Activated T-helper 1 cell treated with anti-CD3 and anti-CD28 coated beads, Interleukin-12 subunit alpha, Interleukin-12 subunit beta, Interleukin-2, Interleukin-4 antibody, amounts not matched to agents 30 ng/mL and 10 ng/mL and 1 ng/mL, durations not matched to agents 14 hours and 24 hours and 36 hours (primary cell): ENCODE results near the gene RPS6KB2. TPM values are rescaled to one million over a fixed set of nuclear protein-coding genes. Genes with fewer than 3 reads are reported as not detected.

Source experiments
- DNase-seq: peaks from one replicate; pipeline ENCODE4 v3.0.0; 2021; ENCODE audit warnings: low spot score
- H3K27ac Mint-ChIP-seq: one replicate; pipeline ENCODE4 v1.8.0; 2021; ENCODE audit warnings: mild to moderate bottlenecking, mixed read lengths
- H3K27me3 Mint-ChIP-seq: one replicate; pipeline ENCODE4 v1.8.0; 2022; ENCODE audit warnings: mild to moderate bottlenecking, moderate library complexity, mixed read lengths; ENCODE audit not compliant: insufficient read depth
- H3K36me3 Mint-ChIP-seq: one replicate; pipeline ENCODE4 v1.8.0; 2021; ENCODE audit warnings: low read depth, mixed read lengths
- H3K4me1 Mint-ChIP-seq: one replicate; pipeline ENCODE4 v1.8.0; 2021; ENCODE audit warnings: low read depth, mixed read lengths
- H3K4me3 Mint-ChIP-seq: one replicate; pipeline ENCODE4 v1.8.0; 2021; ENCODE audit warnings: mild to moderate bottlenecking, moderate library complexity, mixed read lengths
- H3K9me3 Mint-ChIP-seq: one replicate; pipeline ENCODE4 v1.8.0; 2021; ENCODE audit warnings: mixed read lengths
- intact Hi-C: fragments of 100-400 bp; cut with micrococcal nuclease; formaldehyde crosslinking; loops from one replicate; pipeline ENCODE4 v1.15.1; 2024
- total RNA-seq: library from RNA; stranded (reverse); gene quantifications from 2 replicates; pipeline ENCODE4 v1.2.3, GENCODE V29; 2022

Gene RPS6KB2
- total RNA-seq, 1 donor from 2014 or later: 84.1 TPM

- H3K27me3 Mint-ChIP-seq: peaks cover 2% of the 10 kb centered on the region
- intact Hi-C loops: loop anchor here (1.0 to 10.0 kb wide), 4 partner anchors 13 to 1554 kb away; partner anchors contain the start of genes CFL1, CHKA and NDUFV1
- peak overlapping the region; percentile 88 for H3K4me3 Mint-ChIP-seq
- H3K9me3 Mint-ChIP-seq: no peaks in the 10 kb centered on the region
- peaks cover 77% of the 10 kb centered on the region for H3K4me1 Mint-ChIP-seq
- peak overlapping the region; percentile 92 for H3K27ac Mint-ChIP-seq
- peaks cover 34% of the 10 kb centered on the region for H3K36me3 Mint-ChIP-seq
- DNase-seq: no peak
These were observed 19.7 kb upstream of the RPS6KB2 start for GRCh38 chr11:67408437-67409200.

GRCh38 chr11:67409261-67409666 lies 19.0 kb upstream of the RPS6KB2 start:
- peaks cover 2% of the 10 kb centered on the region for H3K27me3 Mint-ChIP-seq
- H3K9me3 Mint-ChIP-seq: no peaks in the 10 kb centered on the region
- peaks cover 32% of the 10 kb centered on the region for H3K36me3 Mint-ChIP-seq
- intact Hi-C loops: loop anchor here (1.0 to 10.0 kb wide), 4 partner anchors 12 to 1554 kb away; partner anchors contain the start of genes CFL1, CHKA and NDUFV1
- peak overlapping the region; percentile 94 for H3K27ac Mint-ChIP-seq
- peak overlapping the region; percentile 88 for H3K4me3 Mint-ChIP-seq
- DNase-seq: peak; percentile 78
- peaks cover 75% of the 10 kb centered on the region for H3K4me1 Mint-ChIP-seq

GRCh38 chr11:67409781-67410368 lies 18.4 kb upstream of the RPS6KB2 start:
- Mint-ChIP-seq H3K27ac (peak overlapping the region; percentile 94), H3K4me3 (peak overlapping the region; percentile 84), H3K9me3 (no peaks in the 10 kb centered on the region), H3K4me1 (peaks cover 69% of the 10 kb centered on the region), H3K27me3 (peaks cover 7% of the 10 kb centered on the region), H3K36me3 (peaks cover 28% of the 10 kb centered on the region)
- intact Hi-C loops: loop anchor here (1.0 to 10.0 kb wide), 4 partner anchors 11 to 1555 kb away; partner anchors contain the start of genes CFL1, CHKA and NDUFV1
- no peak for DNase-seq

- intact Hi-C loops: no loop called here
- Mint-ChIP-seq H3K4me3 (peak overlapping the region; percentile 84), H3K36me3 (peaks cover 28% of the 10 kb centered on the region), H3K27me3 (peaks cover 10% of the 10 kb centered on the region), H3K9me3 (no peaks in the 10 kb centered on the region), H3K27ac (peak overlapping the region; percentile 71), H3K4me1 (peaks cover 64% of the 10 kb centered on the region)
- no peak for DNase-seq
These were observed 17.9 kb upstream of the RPS6KB2 start for GRCh38 chr11:67410369-67410831.

- Mint-ChIP-seq H3K27me3 (peaks cover 12% of the 10 kb centered on the region), H3K27ac (peak overlapping the region; percentile 8), H3K9me3 (no peaks in the 10 kb centered on the region), H3K4me1 (peaks cover 59% of the 10 kb centered on the region), H3K4me3 (peak overlapping the region; percentile 84), H3K36me3 (peaks cover 26% of the 10 kb centered on the region)
- intact Hi-C loops: no loop called here
- DNase-seq: no peak
These were observed 17.1 kb upstream of the RPS6KB2 start for GRCh38 chr11:67410984-67411784.

GRCh38 chr11:67411785-67412152 lies 16.5 kb upstream of the RPS6KB2 start:
- no peak for DNase-seq
- Mint-ChIP-seq H3K9me3 (no peaks in the 10 kb centered on the region), H3K4me3 (peak overlapping the region; percentile 33), H3K27me3 (peaks cover 18% of the 10 kb centered on the region), H3K27ac (no peak overlapping the region), H3K4me1 (peaks cover 59% of the 10 kb centered on the region), H3K36me3 (peaks cover 21% of the 10 kb centered on the region)
- intact Hi-C loops: no loop called here

GRCh38 chr11:67412495-67413179 lies 15.7 kb upstream of the RPS6KB2 start:
- peaks cover 52% of the 10 kb centered on the region for H3K4me1 Mint-ChIP-seq
- no peaks in the 10 kb centered on the region for H3K9me3 Mint-ChIP-seq
- H3K36me3 Mint-ChIP-seq: peaks cover 14% of the 10 kb centered on the region
- no peak overlapping the region for H3K4me3 Mint-ChIP-seq
- peak overlapping the region; percentile 29 for H3K27ac Mint-ChIP-seq
- DNase-seq: no peak
- peaks cover 20% of the 10 kb centered on the region for H3K27me3 Mint-ChIP-seq
- intact Hi-C loops: no loop called here

GRCh38 chr11:67413266-67413849 lies 14.9 kb upstream of the RPS6KB2 start:
- Mint-ChIP-seq H3K4me3 (no peak overlapping the region), H3K36me3 (peaks cover 11% of the 10 kb centered on the region), H3K9me3 (no peaks in the 10 kb centered on the region), H3K27ac (peak overlapping the region; percentile 38), H3K4me1 (peaks cover 45% of the 10 kb centered on the region), H3K27me3 (peaks cover 20% of the 10 kb centered on the region)
- intact Hi-C loops: no loop called here
- no peak for DNase-seq

- Mint-ChIP-seq H3K27me3 (peaks cover 20% of the 10 kb centered on the region), H3K9me3 (no peaks in the 10 kb centered on the region), H3K27ac (no peak within 1 kb of the TSS), H3K4me3 (no peak within 1 kb of the TSS), H3K4me1 (peaks cover 31% of the 10 kb centered on the region), H3K36me3 (peaks cover 3% of the 10 kb centered on the region)
- DNase-seq: no peak
- intact Hi-C loops: no loop called here
These were observed 12.6 kb upstream of the RPS6KB2 start, which contains the start of gene CARNS1 for GRCh38 chr11:67415501-67416304. Gene CARNS1, plus strand, starts transcription at chr11:67415678. Its CDS starts 522 bp downstream, at chr11:67416200.

- peaks cover 20% of the 10 kb centered on the region for H3K27me3 Mint-ChIP-seq
- H3K9me3 Mint-ChIP-seq: no peaks in the 10 kb centered on the region
- no peak overlapping the region for H3K4me3 Mint-ChIP-seq
- H3K36me3 Mint-ChIP-seq: peaks cover 3% of the 10 kb centered on the region
- peaks cover 33% of the 10 kb centered on the region for H3K4me1 Mint-ChIP-seq
- intact Hi-C loops: no loop called here
- peak overlapping the region; percentile 15 for H3K27ac Mint-ChIP-seq
- no peak for DNase-seq
These were observed 11.6 kb upstream of the RPS6KB2 start for GRCh38 chr11:67416416-67417335.

- Mint-ChIP-seq H3K4me1 (peaks cover 26% of the 10 kb centered on the region), H3K4me3 (no peak overlapping the region), H3K27me3 (peaks cover 20% of the 10 kb centered on the region), H3K9me3 (no peaks in the 10 kb centered on the region), H3K36me3 (peaks cover 3% of the 10 kb centered on the region), H3K27ac (no peak overlapping the region)
- intact Hi-C loops: no loop called here
- DNase-seq: no peak
These were observed 10.9 kb upstream of the RPS6KB2 start for GRCh38 chr11:67417425-67417824.
